Measurements from ENCODE around the gene MSANTD7. TPM values are rescaled to one million over a fixed set of nuclear protein-coding genes. Genes with fewer than 3 reads are reported as not detected.

MSANTD7 gene
- total RNA-seq, 1 donor from 2014 or later: 13.8 TPM

- Mint-ChIP-seq H3K9me3 (ENCODE audit: unreplicated experiment) (no peaks in the 10 kb centered on the region), H3K36me3 (ENCODE audit: unreplicated experiment) (peaks cover 16% of the 10 kb centered on the region), H3K27ac (ENCODE audit: unreplicated experiment) (peak overlapping the region; percentile 94), H3K4me1 (ENCODE audit: unreplicated experiment) (peaks cover 24% of the 10 kb centered on the region), H3K27me3 (ENCODE audit: unreplicated experiment) (no peaks in the 10 kb centered on the region), H3K4me3 (ENCODE audit: unreplicated experiment) (peak overlapping the region; percentile 93)
- DNase-seq (ENCODE audit: extremely low spot score, unreplicated experiment): no peak
- TF ChIP-seq CTCF (IDR thresholded peaks at IDR 0.05): no peak
Observed at GRCh38 chr10:14838582-14839304, 637 bp downstream of the MSANTD7 start.

GRCh38 chr10:14839305-14839695 is 1.2 kb downstream of the MSANTD7 start:
- Mint-ChIP-seq H3K4me3 (ENCODE audit: unreplicated experiment) (peak overlapping the region; percentile 93), H3K27me3 (ENCODE audit: unreplicated experiment) (no peaks in the 10 kb centered on the region), H3K27ac (ENCODE audit: unreplicated experiment) (peak overlapping the region; percentile 94), H3K36me3 (ENCODE audit: unreplicated experiment) (peaks cover 19% of the 10 kb centered on the region), H3K4me1 (ENCODE audit: unreplicated experiment) (peaks cover 24% of the 10 kb centered on the region), H3K9me3 (ENCODE audit: unreplicated experiment) (no peaks in the 10 kb centered on the region)
- no peak for TF ChIP-seq CTCF (IDR thresholded peaks at IDR 0.05)
- DNase-seq (ENCODE audit: extremely low spot score, unreplicated experiment): no peak

GRCh38 chr10:14840178-14840577 is 2.1 kb downstream of the MSANTD7 start:
- H3K27me3 Mint-ChIP-seq (ENCODE audit: unreplicated experiment): no peaks in the 10 kb centered on the region
- peaks cover 24% of the 10 kb centered on the region for H3K4me1 Mint-ChIP-seq (ENCODE audit: unreplicated experiment)
- peak overlapping the region; percentile 53 for H3K4me3 Mint-ChIP-seq (ENCODE audit: unreplicated experiment)
- no peaks in the 10 kb centered on the region for H3K9me3 Mint-ChIP-seq (ENCODE audit: unreplicated experiment)
- H3K36me3 Mint-ChIP-seq (ENCODE audit: unreplicated experiment): peaks cover 22% of the 10 kb centered on the region
- no peak overlapping the region for H3K27ac Mint-ChIP-seq (ENCODE audit: unreplicated experiment)
- no peak for DNase-seq (ENCODE audit: extremely low spot score, unreplicated experiment)
- TF ChIP-seq CTCF (IDR thresholded peaks at IDR 0.05): no peak

- Mint-ChIP-seq H3K27me3 (ENCODE audit: unreplicated experiment) (no peaks in the 10 kb centered on the region), H3K27ac (ENCODE audit: unreplicated experiment) (no peak overlapping the region), H3K36me3 (ENCODE audit: unreplicated experiment) (peaks cover 23% of the 10 kb centered on the region), H3K4me3 (ENCODE audit: unreplicated experiment) (no peak overlapping the region), H3K4me1 (ENCODE audit: unreplicated experiment) (peaks cover 13% of the 10 kb centered on the region), H3K9me3 (ENCODE audit: unreplicated experiment) (no peaks in the 10 kb centered on the region)
- no peak for TF ChIP-seq CTCF (IDR thresholded peaks at IDR 0.05)
- no peak for DNase-seq (ENCODE audit: extremely low spot score, unreplicated experiment)
Observed at GRCh38 chr10:14843327-14843988, 5.4 kb downstream of the MSANTD7 start.

GRCh38 chr10:14844948-14845347 is 6.8 kb downstream of the MSANTD7 start:
- H3K27ac Mint-ChIP-seq (ENCODE audit: unreplicated experiment): no peak overlapping the region
- H3K4me1 Mint-ChIP-seq (ENCODE audit: unreplicated experiment): peaks cover 3% of the 10 kb centered on the region
- TF ChIP-seq CTCF (IDR thresholded peaks at IDR 0.05): no peak
- no peaks in the 10 kb centered on the region for H3K27me3 Mint-ChIP-seq (ENCODE audit: unreplicated experiment)
- H3K9me3 Mint-ChIP-seq (ENCODE audit: unreplicated experiment): no peaks in the 10 kb centered on the region
- DNase-seq (ENCODE audit: extremely low spot score, unreplicated experiment): no peak
- H3K4me3 Mint-ChIP-seq (ENCODE audit: unreplicated experiment): no peak overlapping the region
- peaks cover 23% of the 10 kb centered on the region for H3K36me3 Mint-ChIP-seq (ENCODE audit: unreplicated experiment)
